ENCODE results near the gene SLC45A1. TPM values are rescaled to one million over a fixed set of nuclear protein-coding genes. Genes with fewer than 3 reads are reported as not detected.

Gene SLC45A1
- total RNA-seq, 1 donor from 2014 or later, result 1.8 TPM

DNA sequence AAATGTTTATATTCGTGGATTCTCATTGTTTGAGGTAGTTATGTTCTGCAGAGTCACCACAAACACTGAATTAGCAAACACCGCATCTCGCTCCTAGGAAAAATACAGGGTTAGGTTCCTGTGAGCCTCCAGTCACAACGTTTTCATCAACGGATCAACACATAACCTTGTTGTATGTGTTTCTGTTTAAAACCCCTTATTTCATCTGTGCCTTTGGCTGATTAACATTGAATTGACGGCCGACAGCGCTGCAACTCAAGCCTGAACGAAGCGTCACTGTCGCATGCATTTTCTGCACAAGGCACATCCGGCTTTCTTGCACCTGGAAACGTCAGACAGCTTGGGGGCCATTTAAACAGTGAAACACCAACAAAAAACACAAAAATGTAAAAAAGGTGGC is 8.4 kb downstream of the SLC45A1 start:
- intact Hi-C loops (cut with micrococcal nuclease), result no loop called here
- H3K36me3 ChIP-seq, result peaks cover 13% of the 10 kb centered on the region
- no peaks in the 10 kb centered on the region for H3K9me3 ChIP-seq (replicated peaks)
- DNase-seq, result no peak
- peaks cover 24% of the 10 kb centered on the region for H3K4me1 ChIP-seq
- no peaks in the 10 kb centered on the region for H3K27me3 ChIP-seq (ENCODE audit: low read depth)
- TF ChIP-seq, protein P1, sequence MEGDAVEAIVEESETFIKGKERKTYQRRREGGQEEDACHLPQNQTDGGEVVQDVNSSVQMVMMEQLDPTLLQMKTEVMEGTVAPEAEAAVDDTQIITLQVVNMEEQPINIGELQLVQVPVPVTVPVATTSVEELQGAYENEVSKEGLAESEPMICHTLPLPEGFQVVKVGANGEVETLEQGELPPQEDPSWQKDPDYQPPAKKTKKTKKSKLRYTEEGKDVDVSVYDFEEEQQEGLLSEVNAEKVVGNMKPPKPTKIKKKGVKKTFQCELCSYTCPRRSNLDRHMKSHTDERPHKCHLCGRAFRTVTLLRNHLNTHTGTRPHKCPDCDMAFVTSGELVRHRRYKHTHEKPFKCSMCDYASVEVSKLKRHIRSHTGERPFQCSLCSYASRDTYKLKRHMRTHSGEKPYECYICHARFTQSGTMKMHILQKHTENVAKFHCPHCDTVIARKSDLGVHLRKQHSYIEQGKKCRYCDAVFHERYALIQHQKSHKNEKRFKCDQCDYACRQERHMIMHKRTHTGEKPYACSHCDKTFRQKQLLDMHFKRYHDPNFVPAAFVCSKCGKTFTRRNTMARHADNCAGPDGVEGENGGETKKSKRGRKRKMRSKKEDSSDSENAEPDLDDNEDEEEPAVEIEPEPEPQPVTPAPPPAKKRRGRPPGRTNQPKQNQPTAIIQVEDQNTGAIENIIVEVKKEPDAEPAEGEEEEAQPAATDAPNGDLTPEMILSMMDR (IDR thresholded peaks at IDR 0.05; ENCODE audit: borderline replicate concordance), result no peak
- no peak overlapping the region for H3K4me3 ChIP-seq
- no peak overlapping the region for H3K27ac ChIP-seq (replicated peaks)

DNA sequence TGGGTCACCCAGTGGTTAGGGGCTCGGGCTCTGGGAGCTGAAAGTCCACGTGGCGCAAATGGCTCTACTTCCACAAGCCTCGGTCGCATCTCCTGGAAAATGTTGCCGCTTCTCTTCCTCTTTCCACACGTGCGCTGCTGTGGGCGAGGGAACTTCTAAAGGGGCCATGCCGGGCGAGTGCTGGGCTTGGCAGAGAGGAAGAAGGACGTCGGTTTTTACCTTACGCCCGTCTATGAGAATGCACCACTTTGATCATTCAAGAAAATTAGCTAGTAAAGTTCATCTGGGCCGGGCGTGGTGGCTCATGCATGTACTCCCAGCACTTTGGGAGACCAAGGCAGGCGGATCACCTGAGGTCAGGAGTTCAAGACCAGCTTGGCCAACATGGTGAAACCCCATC is 10.4 kb downstream of the SLC45A1 start:
- TF ChIP-seq, protein P1 (IDR thresholded peaks at IDR 0.05; ENCODE audit: borderline replicate concordance), result no peak
- Histone ChIP-seq H3K4me1 (peaks cover 21% of the 10 kb centered on the region), H3K27ac (replicated peaks) (no peak overlapping the region), H3K9me3 (replicated peaks) (no peaks in the 10 kb centered on the region), H3K36me3 (peaks cover 13% of the 10 kb centered on the region), H3K4me3 (no peak overlapping the region), H3K27me3 (ENCODE audit: low read depth) (no peaks in the 10 kb centered on the region)
- DNase-seq, result no peak
- intact Hi-C loops (cut with micrococcal nuclease), result no loop called here

DNA sequence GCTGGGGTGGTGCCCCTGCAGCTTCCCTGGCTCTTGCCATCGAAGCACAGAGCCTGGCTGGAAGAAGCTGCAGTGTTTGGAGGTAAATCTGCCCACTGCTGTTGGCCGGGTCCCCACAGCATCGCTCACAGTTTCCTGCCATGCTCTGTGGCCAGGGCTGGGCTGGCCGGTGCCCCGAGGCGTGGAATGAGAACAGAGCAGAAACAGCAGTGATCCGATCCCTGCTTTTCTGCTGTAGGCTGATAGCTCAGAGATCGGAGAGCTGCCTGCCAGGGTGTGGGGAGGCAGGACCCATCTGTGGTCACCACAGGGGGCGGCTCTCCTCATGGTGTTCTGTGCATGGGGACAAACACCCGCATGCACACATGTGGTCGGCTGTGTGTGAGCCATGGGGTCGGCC is 11.5 kb downstream of the SLC45A1 start:
- Histone ChIP-seq H3K27ac (replicated peaks) (no peak overlapping the region), H3K4me1 (peaks cover 9% of the 10 kb centered on the region), H3K36me3 (peaks cover 13% of the 10 kb centered on the region), H3K9me3 (replicated peaks) (no peaks in the 10 kb centered on the region), H3K27me3 (ENCODE audit: low read depth) (no peaks in the 10 kb centered on the region), H3K4me3 (no peak overlapping the region)
- DNase-seq, result no peak
- intact Hi-C loops (cut with micrococcal nuclease), result no loop called here
- TF ChIP-seq, protein P1 (IDR thresholded peaks at IDR 0.05; ENCODE audit: borderline replicate concordance), result no peak

DNA sequence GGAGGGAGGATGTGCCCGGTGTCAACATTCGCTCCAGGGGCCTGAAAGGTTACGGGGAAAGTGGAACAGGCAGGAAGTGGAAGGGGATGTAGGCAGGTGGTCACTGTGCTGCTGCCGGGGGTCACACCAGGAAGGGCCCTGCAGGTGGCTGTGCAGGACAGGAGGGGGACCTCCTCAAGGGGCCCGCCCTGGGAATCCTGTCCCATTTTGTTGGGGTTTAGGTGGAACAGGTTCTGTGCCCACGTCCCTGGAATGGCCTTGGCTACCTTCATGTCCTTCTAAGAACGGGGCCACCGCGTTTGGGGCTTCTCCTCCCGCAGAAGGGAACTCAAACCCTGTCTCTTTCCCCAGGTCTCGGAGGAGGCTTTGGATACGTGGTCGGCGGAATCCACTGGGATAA is 11.9 kb downstream of the SLC45A1 start:
- TF ChIP-seq, protein P1 (IDR thresholded peaks at IDR 0.05; ENCODE audit: borderline replicate concordance), result no peak
- H3K4me3 ChIP-seq, result no peak overlapping the region
- peaks cover 13% of the 10 kb centered on the region for H3K36me3 ChIP-seq
- DNase-seq, result no peak
- H3K9me3 ChIP-seq (replicated peaks), result no peaks in the 10 kb centered on the region
- intact Hi-C loops (cut with micrococcal nuclease), result no loop called here
- H3K4me1 ChIP-seq, result peaks cover 5% of the 10 kb centered on the region
- H3K27ac ChIP-seq (replicated peaks), result no peak overlapping the region
- no peaks in the 10 kb centered on the region for H3K27me3 ChIP-seq (ENCODE audit: low read depth)

DNA sequence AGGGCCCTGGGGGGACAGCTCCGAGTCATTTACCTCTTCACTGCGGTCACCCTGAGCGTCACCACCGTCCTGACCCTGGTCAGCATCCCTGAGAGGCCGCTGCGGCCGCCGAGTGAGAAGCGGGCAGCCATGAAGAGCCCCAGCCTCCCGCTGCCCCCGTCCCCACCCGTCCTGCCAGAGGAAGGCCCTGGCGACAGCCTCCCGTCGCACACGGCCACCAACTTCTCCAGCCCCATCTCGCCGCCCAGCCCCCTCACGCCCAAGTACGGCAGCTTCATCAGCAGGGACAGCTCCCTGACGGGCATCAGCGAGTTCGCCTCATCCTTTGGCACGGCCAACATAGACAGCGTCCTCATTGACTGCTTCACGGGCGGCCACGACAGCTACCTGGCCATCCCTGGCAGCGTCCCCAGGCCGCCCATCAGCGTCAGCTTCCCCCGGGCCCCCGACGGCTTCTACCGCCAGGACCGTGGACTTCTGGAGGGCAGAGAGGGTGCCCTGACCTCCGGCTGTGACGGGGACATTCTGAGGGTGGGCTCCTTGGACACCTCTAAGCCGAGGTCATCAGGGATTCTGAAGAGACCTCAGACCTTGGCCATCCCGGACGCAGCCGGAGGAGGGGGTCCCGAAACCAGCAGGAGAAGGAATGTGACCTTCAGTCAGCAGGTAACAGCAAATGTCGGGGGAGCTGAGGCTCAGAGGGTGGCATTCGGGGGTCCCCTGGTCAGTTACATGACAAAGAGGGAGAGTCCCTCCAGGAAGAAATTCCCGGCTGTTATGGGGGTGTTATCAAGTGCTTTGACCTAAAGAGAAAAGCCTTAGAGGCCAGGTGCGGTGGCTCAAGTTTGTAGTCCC is 12.6 kb downstream of the SLC45A1 start:
- H3K27ac ChIP-seq (replicated peaks), result no peak overlapping the region
- no peaks in the 10 kb centered on the region for H3K9me3 ChIP-seq (replicated peaks)
- H3K4me3 ChIP-seq, result no peak overlapping the region
- H3K27me3 ChIP-seq (ENCODE audit: low read depth), result no peaks in the 10 kb centered on the region
- peaks cover 15% of the 10 kb centered on the region for H3K36me3 ChIP-seq
- TF ChIP-seq, protein P1 (IDR thresholded peaks at IDR 0.05; ENCODE audit: borderline replicate concordance), result no peak
- no peak for DNase-seq
- no peaks in the 10 kb centered on the region for H3K4me1 ChIP-seq
- intact Hi-C loops (cut with micrococcal nuclease), result no loop called here

Measured in left ventricle myocardium inferior (tissue), 1 donor.